Measurements from ENCODE around the gene WDR64. TPM values are rescaled to one million over a fixed set of nuclear protein-coding genes. Genes with fewer than 3 reads are reported as not detected.

Gene WDR64
- total RNA-seq, 1 experiment from 2014 or later: not detected

- Histone ChIP-seq H3K27me3 (replicated peaks; ENCODE audit: insufficient read depth, low read depth, low read length, poor library complexity) (no peaks in the 10 kb centered on the region), H3K27ac (ENCODE audit: low read depth, low read length, poor library complexity, severe bottlenecking) (no peak overlapping the region), H3K4me3 (ENCODE audit: low read depth, low read length, poor library complexity, severe bottlenecking) (no peak overlapping the region), H3K4me1 (ENCODE audit: insufficient read depth, low read length, poor library complexity, severe bottlenecking) (no peaks in the 10 kb centered on the region), H3K36me3 (ENCODE audit: insufficient read depth, low read length, poor library complexity, severe bottlenecking) (no peaks in the 10 kb centered on the region), H3K9me3 (ENCODE audit: low read depth, low read length, poor library complexity, severe bottlenecking) (no peaks in the 10 kb centered on the region)
- no TSS peak for BruUV-seq (replicated peaks)
- POLR2A ChIA-PET (ENCODE audit: low non-redundant PET): no interaction called here
- CTCF ChIA-PET: no interaction called here
- no peak for DNase-seq (ENCODE audit: low spot score)
- no peak for TF ChIP-seq EZH2 (IDR thresholded peaks at IDR 0.05; ENCODE audit: borderline replicate concordance, low read depth, low read length, poor library complexity, severe bottlenecking)
- intact Hi-C loops (cut with micrococcal nuclease; ENCODE audit: unreplicated experiment): no loop called here
Observed at GRCh38 chr1:241819340-241819866, 167.3 kb downstream of the WDR64 start.

- POLR2A ChIA-PET (ENCODE audit: low non-redundant PET): no interaction called here
- Histone ChIP-seq H3K27ac (ENCODE audit: low read depth, low read length, poor library complexity, severe bottlenecking) (no peak overlapping the region), H3K4me1 (ENCODE audit: insufficient read depth, low read length, poor library complexity, severe bottlenecking) (no peaks in the 10 kb centered on the region), H3K4me3 (ENCODE audit: low read depth, low read length, poor library complexity, severe bottlenecking) (no peak overlapping the region), H3K36me3 (ENCODE audit: insufficient read depth, low read length, poor library complexity, severe bottlenecking) (no peaks in the 10 kb centered on the region), H3K9me3 (ENCODE audit: low read depth, low read length, poor library complexity, severe bottlenecking) (no peaks in the 10 kb centered on the region), H3K27me3 (replicated peaks; ENCODE audit: insufficient read depth, low read depth, low read length, poor library complexity) (no peaks in the 10 kb centered on the region)
- CTCF ChIA-PET: no interaction called here
- intact Hi-C loops (cut with micrococcal nuclease; ENCODE audit: unreplicated experiment): no loop called here
- TF ChIP-seq EZH2 (IDR thresholded peaks at IDR 0.05; ENCODE audit: borderline replicate concordance, low read depth, low read length, poor library complexity, severe bottlenecking) (no peak), CTCF (conservative IDR thresholded peaks at IDR 0.05; ENCODE audit: low read depth, low read length) (no peak)
- no TSS peak for BruUV-seq (replicated peaks)
- DNase-seq (ENCODE audit: low spot score): no peak
Observed at GRCh38 chr1:241821363-241821762, 169.3 kb downstream of the WDR64 start.

GRCh38 chr1:241822846-241823245, 170.8 kb downstream of the WDR64 start:
- no TSS peak for BruUV-seq (replicated peaks)
- H3K27ac ChIP-seq (ENCODE audit: low read depth, low read length, poor library complexity, severe bottlenecking): no peak overlapping the region
- DNase-seq (ENCODE audit: low spot score): no peak
- H3K27me3 ChIP-seq (replicated peaks; ENCODE audit: insufficient read depth, low read depth, low read length, poor library complexity): no peaks in the 10 kb centered on the region
- CTCF ChIA-PET: no interaction called here
- H3K9me3 ChIP-seq (ENCODE audit: low read depth, low read length, poor library complexity, severe bottlenecking): no peaks in the 10 kb centered on the region
- H3K4me3 ChIP-seq (ENCODE audit: low read depth, low read length, poor library complexity, severe bottlenecking): no peak overlapping the region
- TF ChIP-seq EZH2 (IDR thresholded peaks at IDR 0.05; ENCODE audit: borderline replicate concordance, low read depth, low read length, poor library complexity, severe bottlenecking) (no peak), CTCF (conservative IDR thresholded peaks at IDR 0.05; ENCODE audit: low read depth, low read length) (no peak)
- H3K36me3 ChIP-seq (ENCODE audit: insufficient read depth, low read length, poor library complexity, severe bottlenecking): no peaks in the 10 kb centered on the region
- POLR2A ChIA-PET (ENCODE audit: low non-redundant PET): no interaction called here
- H3K4me1 ChIP-seq (ENCODE audit: insufficient read depth, low read length, poor library complexity, severe bottlenecking): no peaks in the 10 kb centered on the region
- intact Hi-C loops (cut with micrococcal nuclease; ENCODE audit: unreplicated experiment): no loop called here

- CTCF ChIA-PET: no interaction called here
- Histone ChIP-seq H3K9me3 (ENCODE audit: low read depth, low read length, poor library complexity, severe bottlenecking) (no peaks in the 10 kb centered on the region), H3K4me1 (ENCODE audit: insufficient read depth, low read length, poor library complexity, severe bottlenecking) (no peaks in the 10 kb centered on the region), H3K27me3 (replicated peaks; ENCODE audit: insufficient read depth, low read depth, low read length, poor library complexity) (no peaks in the 10 kb centered on the region), H3K4me3 (ENCODE audit: low read depth, low read length, poor library complexity, severe bottlenecking) (no peak overlapping the region), H3K36me3 (ENCODE audit: insufficient read depth, low read length, poor library complexity, severe bottlenecking) (no peaks in the 10 kb centered on the region), H3K27ac (ENCODE audit: low read depth, low read length, poor library complexity, severe bottlenecking) (no peak overlapping the region)
- intact Hi-C loops (cut with micrococcal nuclease; ENCODE audit: unreplicated experiment): no loop called here
- no TSS peak for BruUV-seq (replicated peaks)
- DNase-seq (ENCODE audit: low spot score): no peak
- TF ChIP-seq CTCF (conservative IDR thresholded peaks at IDR 0.05; ENCODE audit: low read depth, low read length) (no peak), EZH2 (IDR thresholded peaks at IDR 0.05; ENCODE audit: borderline replicate concordance, low read depth, low read length, poor library complexity, severe bottlenecking) (no peak)
- POLR2A ChIA-PET (ENCODE audit: low non-redundant PET): no interaction called here
Observed at GRCh38 chr1:241823925-241824324, 171.8 kb downstream of the WDR64 start.

All from A673 (cell line).